ENCODE measurements around the gene SMARCA4.

Gene SMARCA4

GRCh38 chr19:11054200-11054599 lies 93.4 kb downstream of the SMARCA4 start:
- no peak for TF ChIP-seq EZH2phosphoT487 (IDR thresholded peaks at IDR 0.05; ENCODE audit: borderline replicate concordance)
- TF ChIP-seq, protein P1, sequence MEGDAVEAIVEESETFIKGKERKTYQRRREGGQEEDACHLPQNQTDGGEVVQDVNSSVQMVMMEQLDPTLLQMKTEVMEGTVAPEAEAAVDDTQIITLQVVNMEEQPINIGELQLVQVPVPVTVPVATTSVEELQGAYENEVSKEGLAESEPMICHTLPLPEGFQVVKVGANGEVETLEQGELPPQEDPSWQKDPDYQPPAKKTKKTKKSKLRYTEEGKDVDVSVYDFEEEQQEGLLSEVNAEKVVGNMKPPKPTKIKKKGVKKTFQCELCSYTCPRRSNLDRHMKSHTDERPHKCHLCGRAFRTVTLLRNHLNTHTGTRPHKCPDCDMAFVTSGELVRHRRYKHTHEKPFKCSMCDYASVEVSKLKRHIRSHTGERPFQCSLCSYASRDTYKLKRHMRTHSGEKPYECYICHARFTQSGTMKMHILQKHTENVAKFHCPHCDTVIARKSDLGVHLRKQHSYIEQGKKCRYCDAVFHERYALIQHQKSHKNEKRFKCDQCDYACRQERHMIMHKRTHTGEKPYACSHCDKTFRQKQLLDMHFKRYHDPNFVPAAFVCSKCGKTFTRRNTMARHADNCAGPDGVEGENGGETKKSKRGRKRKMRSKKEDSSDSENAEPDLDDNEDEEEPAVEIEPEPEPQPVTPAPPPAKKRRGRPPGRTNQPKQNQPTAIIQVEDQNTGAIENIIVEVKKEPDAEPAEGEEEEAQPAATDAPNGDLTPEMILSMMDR (conservative IDR thresholded peaks at IDR 0.05; ENCODE audit: low read length) = no peak
- Histone ChIP-seq H3K4me3 (ENCODE audit: low read length, poor library complexity, severe bottlenecking) (no peak overlapping the region), H4K20me1 (ENCODE audit: insufficient read depth, low read length, poor library complexity, severe bottlenecking) (no peaks in the 10 kb centered on the region), H2AFZ (ENCODE audit: low read length) (no peak overlapping the region), H3K4me1 (ENCODE audit: insufficient read depth, low read length, poor library complexity, severe bottlenecking) (no peaks in the 10 kb centered on the region), H3K4me2 (ENCODE audit: low read depth, low read length, poor library complexity, severe bottlenecking) (no peak overlapping the region), H3K9ac (ENCODE audit: low read depth, low read length, poor library complexity, severe bottlenecking) (no peak overlapping the region), H3K9me2 (replicated peaks; ENCODE audit: low read depth, low read length) (no peaks in the 10 kb centered on the region), H3K9me3 (ENCODE audit: insufficient read depth, low read depth, low read length) (no peaks in the 10 kb centered on the region), H3K36me3 (ENCODE audit: insufficient read depth, low read length) (peaks cover 27% of the 10 kb centered on the region; the same call in 1 of the 2 replicates), H3F3A (ENCODE audit: low read depth) (no peaks in the 10 kb centered on the region), H3K27me3 (ENCODE audit: insufficient read depth, low read length, poor library complexity, severe bottlenecking) (no peaks in the 10 kb centered on the region), H3K79me2 (ENCODE audit: insufficient read depth, low read length) (no peaks in the 10 kb centered on the region)

DNA sequence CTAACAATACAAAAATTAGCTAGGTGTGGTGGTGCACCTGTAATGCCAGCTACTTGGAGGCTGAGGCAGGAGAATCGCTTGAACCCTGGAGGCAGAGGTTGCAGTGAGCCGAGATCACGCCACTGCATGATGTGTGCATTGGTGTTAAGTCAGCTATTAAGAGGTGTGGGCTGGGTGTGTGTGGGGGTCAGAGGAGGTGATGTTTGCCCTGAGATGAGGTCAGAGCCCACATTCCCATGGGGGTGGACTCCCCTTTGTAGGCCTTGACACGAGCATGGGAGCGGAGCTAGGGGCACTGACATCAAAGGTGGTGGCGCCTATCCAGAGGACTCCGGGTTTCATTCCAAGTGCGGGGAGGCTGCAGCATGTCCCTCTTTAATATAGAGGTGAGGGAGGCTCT lies 93.8 kb downstream of the SMARCA4 start:
- H3K36me3 ChIP-seq (ENCODE audit: insufficient read depth, low read length) = peaks cover 27% of the 10 kb centered on the region; the same call in 1 of the 2 replicates

DNA sequence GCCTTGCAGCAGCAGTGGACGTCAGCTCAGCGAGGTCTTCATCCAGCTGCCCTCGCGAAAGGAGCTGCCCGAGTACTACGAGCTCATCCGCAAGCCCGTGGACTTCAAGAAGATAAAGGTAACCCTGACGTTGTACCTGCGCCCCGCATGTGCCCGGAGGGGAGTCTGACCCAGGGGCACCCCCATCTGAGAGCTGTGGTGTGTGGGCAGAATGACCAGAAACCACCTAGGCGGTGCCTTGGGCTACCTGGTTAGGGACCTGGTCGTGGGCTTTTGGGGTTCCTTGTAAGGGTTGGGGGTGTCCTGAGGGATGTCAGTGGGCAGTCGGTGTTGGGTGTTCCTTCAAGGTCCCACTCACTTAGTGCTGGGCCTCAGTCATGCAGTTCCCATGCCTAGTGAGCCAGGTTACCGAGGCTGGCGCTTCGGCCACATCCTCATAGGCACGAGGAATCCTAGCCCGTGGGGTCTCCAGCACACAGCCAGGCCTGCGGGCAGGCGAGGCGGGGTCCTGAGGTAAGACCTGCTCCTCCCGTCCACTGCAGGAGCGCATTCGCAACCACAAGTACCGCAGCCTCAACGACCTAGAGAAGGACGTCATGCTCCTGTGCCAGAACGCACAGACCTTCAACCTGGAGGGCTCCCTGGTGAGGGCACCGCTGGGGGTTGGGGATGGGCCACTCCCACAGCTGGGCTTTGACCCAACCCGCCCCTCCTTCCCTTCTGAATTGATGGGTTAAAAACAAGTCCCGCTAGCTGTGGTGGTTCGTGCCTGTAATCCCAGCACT lies 97.6 kb downstream of the SMARCA4 start:
- no peak for TF ChIP-seq EZH2phosphoT487 (IDR thresholded peaks at IDR 0.05; ENCODE audit: borderline replicate concordance)
- TF ChIP-seq, protein P1 (conservative IDR thresholded peaks at IDR 0.05; ENCODE audit: low read length) = no peak
- no peaks in the 10 kb centered on the region for H3F3A ChIP-seq (ENCODE audit: low read depth)
- H3K27me3 ChIP-seq (ENCODE audit: insufficient read depth, low read length, poor library complexity, severe bottlenecking) = no peaks in the 10 kb centered on the region
- no peak overlapping the region for H2AFZ ChIP-seq (ENCODE audit: low read length)
- peaks cover 46% of the 10 kb centered on the region; the same call in 1 of the 2 replicates for H3K36me3 ChIP-seq (ENCODE audit: insufficient read depth, low read length)
- no peaks in the 10 kb centered on the region for H4K20me1 ChIP-seq (ENCODE audit: insufficient read depth, low read length, poor library complexity, severe bottlenecking)
- no peak overlapping the region for H3K9ac ChIP-seq (ENCODE audit: low read depth, low read length, poor library complexity, severe bottlenecking)
- no peak overlapping the region for H3K4me2 ChIP-seq (ENCODE audit: low read depth, low read length, poor library complexity, severe bottlenecking)
- H3K9me3 ChIP-seq (ENCODE audit: insufficient read depth, low read depth, low read length) = no peaks in the 10 kb centered on the region
- no peaks in the 10 kb centered on the region for H3K9me2 ChIP-seq (replicated peaks; ENCODE audit: low read depth, low read length)
- H3K79me2 ChIP-seq (ENCODE audit: insufficient read depth, low read length) = no peaks in the 10 kb centered on the region
- H3K4me1 ChIP-seq (ENCODE audit: insufficient read depth, low read length, poor library complexity, severe bottlenecking) = no peaks in the 10 kb centered on the region
- H3K4me3 ChIP-seq (ENCODE audit: low read length, poor library complexity, severe bottlenecking) = no peak overlapping the region

More for the DNA sequence above, 93.8 kb downstream of the SMARCA4 start:
- H3K79me2 ChIP-seq (ENCODE audit: insufficient read depth, low read length) = no peaks in the 10 kb centered on the region
- no peak overlapping the region for H3K9ac ChIP-seq (ENCODE audit: low read depth, low read length, poor library complexity, severe bottlenecking)
- no peaks in the 10 kb centered on the region for H3K9me2 ChIP-seq (replicated peaks; ENCODE audit: low read depth, low read length)
- TF ChIP-seq, protein P1 (conservative IDR thresholded peaks at IDR 0.05; ENCODE audit: low read length) = no peak
- TF ChIP-seq EZH2phosphoT487 (IDR thresholded peaks at IDR 0.05; ENCODE audit: borderline replicate concordance) = no peak
- no peak overlapping the region for H3K4me2 ChIP-seq (ENCODE audit: low read depth, low read length, poor library complexity, severe bottlenecking)
- H3K4me3 ChIP-seq (ENCODE audit: low read length, poor library complexity, severe bottlenecking) = no peak overlapping the region
- no peaks in the 10 kb centered on the region for H3F3A ChIP-seq (ENCODE audit: low read depth)
- H3K4me1 ChIP-seq (ENCODE audit: insufficient read depth, low read length, poor library complexity, severe bottlenecking) = no peaks in the 10 kb centered on the region
- no peaks in the 10 kb centered on the region for H3K9me3 ChIP-seq (ENCODE audit: insufficient read depth, low read depth, low read length)
- H3K27me3 ChIP-seq (ENCODE audit: insufficient read depth, low read length, poor library complexity, severe bottlenecking) = no peaks in the 10 kb centered on the region
- H4K20me1 ChIP-seq (ENCODE audit: insufficient read depth, low read length, poor library complexity, severe bottlenecking) = no peaks in the 10 kb centered on the region
- H2AFZ ChIP-seq (ENCODE audit: low read length) = no peak overlapping the region

Data from Loucy (cell line).